ENCODE measurements around the gene NYAP2.

Gene NYAP2

DNA sequence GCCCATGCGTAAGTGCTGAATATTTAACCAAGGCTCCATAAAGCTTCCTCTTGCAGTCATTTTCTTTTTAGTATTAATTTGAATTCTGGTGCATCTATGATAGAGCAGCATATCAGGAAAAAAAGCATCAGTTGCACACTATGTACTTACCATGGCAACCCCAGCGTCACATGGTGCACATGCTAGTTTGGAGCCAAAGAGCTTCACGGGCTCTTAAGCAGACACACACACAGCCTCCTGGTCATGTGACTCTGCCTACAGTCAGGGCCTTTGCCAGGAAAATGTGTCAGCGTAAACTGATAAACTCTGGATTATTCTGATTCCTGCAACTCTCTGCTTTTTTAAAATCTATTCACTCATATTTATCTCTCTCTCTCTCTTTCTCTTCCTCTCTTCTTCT is 30.2 kb downstream of the NYAP2 start:
- FAIRE-seq = no peak

DNA sequence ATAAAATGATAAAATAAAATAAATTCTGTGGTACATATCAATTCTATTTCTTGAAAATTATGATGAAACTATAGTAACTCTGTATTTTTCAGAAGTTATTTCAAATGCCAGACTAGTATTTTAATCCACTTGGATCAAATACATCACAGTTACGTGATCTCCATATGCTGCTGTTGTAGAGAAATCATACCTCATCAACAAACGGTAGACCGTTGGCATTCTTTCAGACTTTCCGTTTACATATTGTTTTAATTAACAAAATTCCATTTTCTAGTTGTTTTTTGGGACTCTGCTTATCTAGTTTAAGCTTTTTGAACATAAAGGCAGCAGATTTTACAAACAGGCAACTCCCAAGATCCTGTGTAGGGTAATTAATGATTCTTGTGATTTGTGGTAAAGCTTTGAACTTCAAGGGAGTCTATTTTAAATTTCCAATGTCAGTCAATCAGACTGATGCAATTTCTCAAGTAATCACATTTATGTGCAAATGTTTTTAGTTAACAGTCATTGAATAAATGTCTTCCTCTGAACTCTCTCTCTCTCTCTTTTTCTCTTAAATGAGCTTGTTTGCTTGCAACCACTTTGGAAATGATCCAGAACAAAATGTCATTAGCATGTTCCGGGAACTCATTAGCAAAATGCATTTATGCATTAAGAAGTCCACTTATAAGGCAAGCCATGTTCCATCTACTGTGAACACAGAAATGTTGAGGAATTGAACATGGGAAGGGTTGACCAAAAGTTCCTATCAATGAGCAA is 31.8 kb downstream of the NYAP2 start:
- FAIRE-seq = no peak

DNA sequence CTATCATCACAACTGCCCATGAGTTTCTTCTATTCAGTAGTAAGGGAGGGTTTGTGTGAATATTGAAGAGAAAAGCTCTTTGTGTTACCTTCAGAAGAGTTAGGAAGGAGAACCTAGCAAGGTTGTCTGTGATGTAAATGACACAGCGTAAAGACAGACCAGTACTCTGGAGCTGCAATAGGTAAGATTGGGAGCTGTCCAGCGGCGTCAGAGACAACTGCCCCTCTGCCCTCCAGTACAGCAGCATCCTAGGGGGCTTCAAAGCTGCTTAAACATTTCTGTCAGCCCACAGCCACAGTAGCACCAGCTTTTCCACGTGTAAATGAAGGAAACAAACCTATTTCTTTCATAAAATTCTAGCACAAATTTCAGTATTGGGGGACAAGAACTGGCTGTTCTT is 34.5 kb downstream of the NYAP2 start:
- FAIRE-seq = no peak

DNA sequence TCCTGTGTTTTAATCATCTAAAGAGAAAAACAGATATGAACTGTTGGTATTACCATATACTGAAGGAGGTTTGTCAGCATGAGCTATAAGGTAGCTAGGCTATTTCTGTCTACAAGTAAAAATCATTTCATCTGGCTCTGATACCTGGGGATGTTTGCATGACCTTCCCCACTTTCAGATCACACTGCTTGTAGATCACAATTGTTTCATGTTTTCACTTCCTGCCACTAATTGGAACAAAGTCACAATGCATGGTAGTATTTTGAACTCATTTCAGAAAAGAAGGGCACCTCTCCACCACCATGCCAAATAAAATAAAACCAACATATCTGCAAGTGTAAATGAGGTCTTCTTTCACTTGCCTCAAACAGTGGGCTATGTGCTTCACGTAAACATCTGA is 37.8 kb downstream of the NYAP2 start:
- no peak for FAIRE-seq

DNA sequence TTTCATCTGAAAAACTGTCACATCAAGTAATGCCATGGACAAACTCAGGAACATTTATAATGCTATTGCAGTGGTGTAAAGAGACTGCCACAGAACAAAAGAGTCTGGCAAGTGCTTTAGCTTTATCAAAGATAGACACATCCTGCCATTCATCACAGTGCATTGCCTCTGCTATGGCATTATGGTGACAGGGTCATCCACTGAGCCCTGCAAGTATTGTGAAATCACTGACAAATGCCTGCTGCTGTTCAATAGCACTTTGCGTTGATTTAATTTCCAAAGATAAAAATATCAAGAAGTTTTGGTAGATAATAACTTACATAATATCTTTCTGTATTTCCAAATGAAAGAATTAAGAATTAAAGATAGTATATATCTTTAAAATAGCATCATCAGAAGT is 38.7 kb downstream of the NYAP2 start:
- FAIRE-seq = no peak

DNA sequence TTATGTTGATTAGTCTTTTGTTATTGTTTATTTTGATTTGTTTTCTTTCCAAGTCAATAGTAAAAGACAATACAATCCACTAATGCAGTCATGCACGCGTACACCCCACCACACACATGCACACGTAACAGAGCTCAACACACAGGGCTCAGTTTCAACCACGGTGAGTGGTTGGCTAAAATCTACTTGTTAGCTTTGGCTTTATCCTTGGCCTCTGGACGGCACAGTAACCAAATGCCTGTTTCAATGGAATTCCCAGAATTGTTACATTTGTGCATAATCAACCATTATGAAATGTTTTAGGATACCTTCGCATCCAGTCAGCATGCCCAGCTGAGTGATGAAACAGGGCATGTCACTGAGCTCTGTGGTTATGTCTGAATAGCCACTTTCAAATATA is 53.2 kb downstream of the NYAP2 start:
- FAIRE-seq = no peak

DNA sequence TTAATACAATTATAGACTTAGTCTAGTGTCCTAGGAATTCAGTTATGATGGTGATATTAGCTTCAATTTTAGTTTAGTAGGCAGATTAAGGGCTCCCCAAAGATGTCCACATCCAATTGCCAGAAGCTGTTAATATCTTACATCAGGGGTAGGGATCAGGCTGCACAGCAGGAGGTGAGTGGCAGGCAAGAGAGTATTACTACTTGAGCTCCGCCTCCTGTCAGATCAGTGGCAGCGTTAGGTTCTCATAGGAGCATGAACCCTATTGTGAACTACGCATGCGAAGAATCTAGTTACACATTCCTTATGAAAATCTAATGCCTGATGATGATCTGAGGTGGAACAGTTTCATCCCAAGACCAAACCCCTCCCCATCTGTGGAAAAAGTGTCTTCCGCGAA is 54.9 kb downstream of the NYAP2 start:
- no peak for FAIRE-seq

DNA sequence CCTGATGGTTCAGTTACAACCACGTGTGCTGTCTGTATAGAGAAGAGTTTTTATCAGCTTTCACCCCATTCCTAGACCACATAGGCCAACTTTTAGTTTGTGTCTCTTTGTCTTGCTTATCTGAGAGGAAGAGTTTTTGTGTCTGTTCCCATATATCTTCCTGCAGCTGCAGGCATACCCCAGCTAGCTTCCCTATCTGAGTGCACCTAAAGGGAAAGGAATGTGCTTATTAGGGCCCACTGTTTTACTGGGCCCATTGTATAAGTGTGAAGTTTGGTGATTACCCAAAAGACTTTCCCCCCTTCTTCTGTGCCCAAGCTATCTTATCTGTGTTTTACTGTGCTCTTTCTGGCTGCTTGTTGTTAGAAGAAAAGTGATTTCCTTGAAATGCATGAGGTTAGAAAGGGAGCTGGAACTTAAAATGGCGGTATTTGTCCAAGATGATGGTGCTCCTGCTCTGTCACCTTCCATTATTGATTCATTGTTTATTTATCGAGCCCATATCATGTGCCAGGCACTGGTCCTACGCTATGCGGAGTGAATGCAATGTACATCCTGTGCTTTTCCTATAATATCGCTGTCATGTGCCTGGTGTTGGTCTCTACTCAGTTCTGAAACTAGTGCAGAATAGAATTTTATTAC is 57.2 kb downstream of the NYAP2 start:
- no peak for FAIRE-seq

DNA sequence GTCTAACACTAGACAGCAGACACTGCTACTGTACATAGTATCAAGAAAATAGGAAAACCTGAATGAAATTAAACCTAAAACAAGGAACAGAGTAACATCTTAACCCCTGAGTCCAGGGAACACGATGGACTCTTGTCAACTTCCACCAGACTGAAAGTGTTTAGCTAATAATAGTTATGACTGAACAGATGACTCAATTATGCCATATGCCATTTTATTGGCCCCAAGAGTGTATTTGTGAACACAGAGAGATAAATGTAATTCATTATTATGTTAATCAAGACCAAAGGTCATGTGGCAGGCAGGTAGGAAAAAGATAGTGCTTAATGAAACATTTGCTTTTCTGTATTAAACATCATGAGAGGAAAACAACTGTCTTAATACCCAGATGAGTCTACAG is 58.0 kb downstream of the NYAP2 start:
- FAIRE-seq = no peak

DNA sequence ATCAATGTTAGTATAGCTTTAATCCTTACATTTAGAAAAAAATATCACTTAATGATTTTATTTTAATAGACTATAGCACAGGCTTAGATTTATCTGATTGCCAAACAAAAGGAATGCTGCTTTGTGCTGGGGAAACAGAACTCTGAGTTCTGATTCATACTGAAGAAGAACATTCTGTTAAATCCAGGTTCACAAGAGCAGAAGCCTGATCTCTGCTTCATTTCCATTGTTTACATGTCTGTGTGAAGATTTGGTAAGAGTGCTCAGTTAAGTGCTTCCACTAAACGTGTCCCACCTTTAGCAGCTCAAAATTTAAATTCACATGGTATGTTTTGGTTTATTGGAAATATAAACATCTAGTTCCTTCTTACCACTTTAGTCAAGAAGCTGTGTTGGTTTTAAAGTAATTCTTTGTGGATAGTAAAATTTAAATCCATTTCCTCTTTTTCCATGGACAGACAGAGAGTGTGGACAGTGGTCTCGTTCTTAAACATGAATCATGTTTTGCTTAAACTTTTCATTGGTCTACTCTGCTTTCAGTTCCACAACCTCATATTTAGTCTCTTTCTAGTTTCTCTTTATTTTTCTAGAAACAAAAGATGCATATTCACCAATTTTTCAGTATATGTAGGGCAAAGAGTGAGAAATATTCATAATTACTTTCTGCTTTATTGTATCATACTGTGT is 59.1 kb downstream of the NYAP2 start:
- no peak for FAIRE-seq

DNA sequence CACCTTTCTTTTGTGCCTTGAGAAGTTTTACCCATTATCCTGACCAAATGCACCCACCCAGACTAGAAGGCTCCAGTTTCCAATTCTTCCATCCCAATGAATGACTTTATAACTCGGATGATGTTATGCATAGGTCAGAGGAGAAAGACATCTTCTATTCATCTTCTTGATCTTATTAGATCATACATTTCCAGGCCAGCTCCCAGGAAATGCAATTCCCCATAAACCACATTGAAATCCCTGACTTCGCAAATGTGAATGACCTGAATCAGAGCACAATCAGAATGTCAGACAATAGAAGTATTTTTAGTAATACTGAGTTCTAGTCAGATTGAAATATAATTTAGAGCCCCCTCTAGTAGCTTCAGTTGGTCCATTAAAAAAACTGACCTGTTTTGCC is 62.9 kb downstream of the NYAP2 start:
- no peak for FAIRE-seq

DNA sequence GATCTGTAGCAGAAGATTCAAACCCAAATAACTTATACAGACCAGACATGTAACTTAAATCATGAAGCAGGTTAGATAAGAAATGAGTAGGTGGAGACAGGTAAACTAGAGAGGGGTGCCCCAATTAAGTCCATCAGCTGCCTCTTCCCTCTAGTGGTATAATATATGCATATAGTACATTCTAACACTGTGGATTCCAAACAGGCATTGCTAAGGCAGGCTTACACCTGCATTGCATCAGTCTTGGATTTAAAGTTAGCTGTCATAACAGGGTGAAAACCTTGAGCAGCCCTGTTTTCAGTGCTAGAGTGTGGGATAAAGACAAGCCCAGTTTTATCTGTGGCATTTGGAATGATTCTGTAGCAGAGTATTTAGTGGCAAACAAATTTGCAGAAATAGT is 63.4 kb downstream of the NYAP2 start:
- no peak for FAIRE-seq

DNA sequence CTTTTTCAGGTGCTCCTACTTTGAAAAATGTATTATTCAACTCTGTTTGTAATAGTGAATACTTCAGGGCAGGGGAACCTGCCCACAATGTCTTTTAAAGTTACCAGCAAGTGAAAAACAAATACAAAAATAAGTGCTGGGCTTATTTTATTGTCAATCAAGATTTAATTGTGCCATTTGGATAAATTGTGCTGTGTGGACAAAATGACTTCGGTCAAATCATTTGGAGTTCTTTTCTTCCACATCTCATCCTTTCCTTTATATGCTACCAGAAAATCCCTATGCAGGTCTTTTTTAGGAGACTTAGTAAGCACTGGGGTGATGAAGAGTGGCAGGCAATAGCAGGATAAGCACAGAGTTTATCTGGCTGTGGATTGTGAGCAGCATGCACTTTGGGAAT is 63.9 kb downstream of the NYAP2 start:
- FAIRE-seq = no peak

DNA sequence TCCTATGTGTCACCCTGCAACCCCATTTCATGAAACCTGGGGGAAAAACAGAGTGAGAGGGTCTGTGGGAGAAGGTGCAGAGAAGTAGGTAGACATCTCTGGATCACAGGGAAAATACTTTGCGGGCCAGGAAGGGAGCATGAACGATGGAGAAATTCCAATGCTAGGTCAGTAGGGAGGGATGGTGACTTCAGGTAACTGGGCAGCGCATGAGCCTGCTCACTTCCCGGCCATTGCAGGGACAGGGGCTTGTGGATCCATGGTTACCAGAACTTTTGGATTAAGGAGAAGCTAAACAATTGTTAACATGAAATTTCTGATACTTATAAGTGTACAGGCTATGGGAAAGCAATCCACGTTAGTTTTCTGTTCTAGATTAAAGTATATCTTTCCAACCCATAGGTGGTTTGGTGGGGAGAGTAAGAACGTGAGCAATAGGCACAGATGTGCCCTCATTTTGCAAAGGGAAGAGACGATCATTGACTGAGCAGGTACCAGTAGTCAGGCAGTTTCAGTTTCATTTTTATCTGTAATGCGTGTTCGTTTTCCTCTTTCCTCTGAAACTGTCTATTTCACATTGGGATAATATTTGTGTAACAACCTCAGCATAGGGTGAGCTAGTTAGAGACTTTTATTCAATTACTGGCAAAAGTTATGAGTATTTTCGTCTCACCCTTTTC is 65.0 kb downstream of the NYAP2 start:
- no peak for FAIRE-seq

DNA sequence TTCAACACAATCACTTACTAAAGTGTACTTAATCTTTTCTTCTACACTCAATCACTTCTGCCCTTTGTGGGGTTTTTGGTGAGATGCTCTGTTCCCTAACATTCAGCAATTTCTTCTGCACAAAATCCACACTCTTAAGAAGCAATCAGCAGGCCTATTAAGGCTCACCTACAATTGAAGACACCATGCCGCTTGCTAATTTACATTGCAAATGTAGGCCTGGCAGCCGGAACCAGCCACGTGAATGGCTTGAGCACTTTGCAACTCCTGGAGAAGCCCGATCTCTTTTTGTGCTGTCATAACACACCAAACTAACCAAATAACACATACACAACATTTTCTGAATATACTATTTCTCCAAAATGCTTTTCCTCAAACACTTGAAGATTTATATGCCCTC is 66.3 kb downstream of the NYAP2 start:
- no peak for FAIRE-seq

DNA sequence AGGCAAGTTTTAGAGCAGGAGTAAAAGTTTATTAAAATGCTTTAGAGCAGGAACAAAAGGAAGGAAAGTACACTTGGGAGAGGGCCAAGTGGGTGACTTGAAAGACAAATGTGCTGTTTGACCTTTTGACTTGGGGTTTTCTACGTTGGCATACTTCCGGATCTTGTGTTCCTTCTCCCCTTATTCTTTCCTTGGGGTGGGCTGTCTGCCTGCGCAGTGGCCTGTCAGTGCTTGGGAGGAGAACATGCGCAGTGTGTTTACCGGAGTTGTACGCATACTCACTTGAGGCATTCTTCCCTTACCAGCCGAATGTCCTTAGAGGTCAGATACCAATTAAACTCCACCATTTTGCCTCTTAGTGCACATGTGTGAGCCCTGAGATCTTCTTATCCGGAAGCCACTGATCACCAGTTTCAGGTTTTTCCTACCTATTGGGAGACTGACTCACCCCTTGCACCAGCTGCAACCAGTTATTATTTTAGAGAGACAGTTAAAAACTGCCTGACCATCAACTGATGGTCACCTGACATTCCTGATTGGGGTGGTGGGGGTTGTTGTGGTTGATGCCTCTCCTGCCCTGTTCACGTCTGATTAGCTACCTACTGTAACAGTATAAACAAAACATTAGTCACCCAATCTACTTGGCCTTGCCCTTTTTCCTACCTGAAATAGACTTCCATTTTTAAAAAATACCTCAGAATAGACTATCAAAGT is 67.5 kb downstream of the NYAP2 start:
- no peak for FAIRE-seq

DNA sequence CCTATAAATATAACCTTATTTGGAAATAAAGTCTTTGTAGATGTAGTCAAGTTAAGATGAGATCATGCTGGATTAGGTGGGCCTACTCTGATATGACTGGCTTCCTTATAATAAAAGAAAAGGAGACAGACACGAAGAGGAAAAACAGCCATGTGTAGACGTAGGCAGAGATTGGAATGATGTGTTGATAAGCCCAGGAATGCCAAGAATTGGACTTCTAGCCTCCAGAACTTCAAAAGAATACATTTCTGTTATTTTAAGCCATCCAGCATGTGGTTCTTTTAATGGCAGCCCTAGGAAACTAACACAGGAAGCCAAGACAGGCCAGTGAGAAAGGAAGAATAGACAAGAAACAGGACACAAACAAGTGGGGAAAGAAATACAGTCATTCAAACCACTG is 68.6 kb downstream of the NYAP2 start:
- FAIRE-seq = no peak

DNA sequence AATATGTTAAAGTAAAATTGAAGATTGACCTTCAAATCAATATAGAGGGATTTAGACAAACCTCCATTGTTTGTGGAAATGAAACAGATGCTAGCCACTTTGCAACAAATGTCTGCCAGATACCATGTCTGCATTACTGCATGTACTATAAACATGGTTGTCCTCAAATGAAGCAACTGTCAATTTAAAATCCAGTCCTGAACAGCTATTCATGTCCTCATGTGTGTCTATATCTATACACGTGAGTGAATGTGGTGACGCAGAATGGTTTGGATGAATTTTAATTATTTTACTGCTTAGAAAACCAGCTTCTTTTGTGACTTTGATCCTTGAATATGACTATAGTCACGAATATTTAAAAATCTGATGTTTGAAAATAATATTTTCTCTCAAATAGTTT is 71.5 kb downstream of the NYAP2 start:
- no peak for FAIRE-seq

DNA sequence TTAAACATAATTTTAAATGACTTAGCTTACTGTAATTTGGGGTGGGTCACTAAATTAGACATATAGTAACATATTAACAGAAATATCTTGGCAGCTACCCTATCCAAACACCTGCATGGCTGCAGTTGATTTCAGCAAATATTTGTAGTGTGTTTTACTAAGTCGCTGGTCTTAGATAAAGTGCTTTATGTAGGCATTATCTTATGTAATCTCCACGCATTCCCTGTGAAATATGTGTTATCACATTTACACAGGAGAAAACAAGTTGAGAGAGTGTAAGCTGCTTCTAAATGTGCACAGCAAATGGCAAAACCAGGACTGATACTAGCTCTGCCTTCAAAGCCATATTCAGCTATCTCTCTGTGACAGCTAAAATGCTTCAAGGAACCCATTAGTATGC is 72.0 kb downstream of the NYAP2 start:
- FAIRE-seq = no peak

DNA sequence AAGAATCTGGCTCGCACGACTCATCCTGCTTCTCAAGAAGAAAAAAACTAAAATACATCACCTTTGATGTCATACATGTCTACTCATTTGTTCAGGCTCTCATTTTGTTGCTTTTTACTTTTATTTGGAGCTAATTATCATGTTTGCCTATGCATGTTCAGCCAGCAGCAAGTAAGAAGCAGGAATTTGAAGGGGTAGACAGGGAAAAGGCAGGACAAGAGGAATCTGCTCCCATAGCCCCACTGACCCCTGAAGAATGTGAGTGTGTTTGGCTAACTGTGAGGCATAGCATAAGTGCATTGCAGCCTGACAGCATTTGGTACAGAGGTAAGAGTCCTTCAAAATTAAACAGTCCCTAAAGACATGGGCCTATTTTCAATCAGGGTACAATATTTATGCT is 72.7 kb downstream of the NYAP2 start:
- FAIRE-seq = no peak

DNA sequence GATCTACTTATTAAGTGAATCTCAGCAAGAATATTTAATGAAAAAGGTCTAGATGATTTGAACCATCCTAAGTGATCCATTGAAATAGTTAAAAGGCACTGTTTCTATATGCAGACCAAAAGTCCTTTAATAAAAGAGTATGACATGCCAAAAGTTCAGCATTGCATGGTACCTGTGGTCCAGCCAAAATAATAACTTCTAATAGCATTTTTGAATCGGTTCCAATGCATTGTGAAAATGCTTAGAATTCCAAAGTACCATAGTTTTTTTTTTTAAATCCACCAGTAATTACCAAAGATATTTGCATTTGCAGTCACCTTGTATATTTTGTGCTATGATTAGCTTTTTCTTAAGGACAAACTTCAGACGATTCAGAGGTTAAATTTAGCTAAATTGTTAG is 79.9 kb downstream of the NYAP2 start:
- no peak for FAIRE-seq

DNA sequence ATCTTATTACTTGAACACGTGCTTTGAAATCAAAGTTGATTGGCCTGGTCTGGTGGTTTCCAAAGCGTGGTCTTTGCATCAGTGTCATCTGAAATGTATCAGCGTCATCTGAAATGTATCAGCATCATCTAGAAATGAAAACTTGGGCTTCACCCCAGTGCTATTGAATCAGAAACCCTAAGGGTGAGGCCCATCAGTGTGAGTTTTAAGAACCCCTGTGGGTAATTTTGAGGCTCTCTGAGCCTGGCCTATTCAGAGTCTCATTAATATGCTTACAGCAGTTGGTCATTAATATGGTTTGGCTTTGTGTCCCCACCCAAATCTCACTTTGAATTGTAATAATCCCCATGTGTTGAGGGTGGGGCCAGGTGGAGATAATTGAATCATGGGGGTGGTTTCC is 85.2 kb downstream of the NYAP2 start:
- FAIRE-seq = no peak

DNA sequence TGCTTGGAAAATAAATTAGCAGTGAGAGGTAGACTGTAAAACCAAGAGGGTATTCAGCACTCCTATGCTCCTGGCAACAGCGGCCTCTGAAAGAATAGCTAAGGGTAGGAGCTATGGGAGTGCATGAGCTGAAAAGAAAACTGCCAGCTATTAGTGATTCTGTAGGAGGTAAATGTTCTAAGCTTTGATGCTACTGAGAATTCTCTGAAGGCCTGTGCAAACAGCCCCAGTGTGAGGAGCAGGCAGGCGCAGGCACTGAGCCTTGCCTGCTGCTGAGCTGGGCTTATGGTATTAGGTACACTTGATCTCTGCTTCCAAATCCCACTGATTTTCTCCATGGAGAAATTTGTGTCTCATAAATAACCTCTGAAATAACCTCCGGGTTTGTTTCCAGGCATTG is 86.7 kb downstream of the NYAP2 start:
- FAIRE-seq = no peak
